Cardiac septum (tissue), 1 donor: Measurements from ENCODE around the gene ZNF414. TPM values are rescaled to one million over a fixed set of nuclear protein-coding genes. Genes with fewer than 3 reads are reported as not detected.
"Not testable (repeated sequence)": the region's sequence is repeated elsewhere in the genome, so short reads cannot be mapped to it uniquely, and the experiment has no call there.

Experiments
- DNase-seq: peaks from one replicate; pipeline ENCODE4 v3.0.0-alpha.2; 2020; ENCODE audit warnings: low spot score
- intact Hi-C: fragments of 100-400 bp; cut with DNase I; formaldehyde crosslinking; loops from one replicate; pipeline ENCODE4 v1.14.0; 2022
- long read RNA-seq: library from polyadenylated mRNA; unstranded; transcript quantifications from one replicate; pipeline ENCODE4 v2.0.0, GENCODE V29; 2021
- total RNA-seq: library from RNA; stranded (reverse); fragmentation: NEBNext Ultra II Directional; extraction: Animal tissue kit (Norgen Biotek cat#: 25700); gene quantifications from one replicate; pipeline ENCODE4 v1.2.1, GENCODE V29; 2021
- donor health status: DM: no; HTN: no; CAD: no.

ZNF414 gene
- 20.2 TPM for total RNA-seq
- long read RNA-seq, partial matches to known transcripts: 2 of 9 reads
- long read RNA-seq, other reads (novel, unspliced or antisense): 2 of 9 reads

GRCh38 chr19:8513687-8514504 is at the start of gene ZNF414:
Gene ZNF414, minus strand, starts transcription at chr19:8514167. Its CDS starts 121 bp downstream, at chr19:8514046.
- DNase-seq: peak; percentile 98
- intact Hi-C loops: no loop called here

DNA sequence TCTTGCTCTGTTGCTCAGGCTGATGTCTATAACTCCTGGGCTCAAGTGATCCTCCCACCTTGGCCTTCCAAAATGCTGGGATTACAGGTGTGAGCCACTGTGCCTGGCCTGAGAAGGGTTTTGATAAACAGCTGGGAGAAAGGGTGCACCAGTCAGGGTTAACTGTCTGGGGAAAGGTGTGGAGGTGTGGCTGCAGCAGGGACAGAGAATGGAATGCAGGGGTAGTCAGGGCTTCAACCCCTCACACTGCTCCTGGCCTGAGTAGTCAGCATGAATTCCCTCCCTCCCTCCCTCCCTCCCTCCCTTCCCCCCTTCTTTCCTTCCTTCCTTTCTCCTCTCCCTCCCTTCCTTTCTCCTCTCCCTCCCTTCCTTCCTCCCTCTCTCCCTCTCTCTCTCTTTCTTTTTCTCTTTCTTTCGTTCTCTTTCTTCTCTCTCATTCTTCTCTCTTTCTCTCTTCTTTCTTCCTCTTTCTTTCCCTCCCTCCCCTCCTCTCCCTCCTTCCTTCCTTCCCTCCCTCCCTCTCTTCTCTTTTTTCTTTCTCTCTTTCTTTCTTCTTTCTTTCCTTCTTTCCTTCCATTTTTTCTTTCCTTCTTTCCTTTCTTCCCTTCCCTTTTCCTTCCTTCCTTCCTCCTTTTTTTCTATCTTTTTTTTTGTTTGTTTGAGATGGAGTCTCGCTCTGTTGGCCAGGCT is 47.3 kb upstream of the ZNF414 start:
- intact Hi-C loops: no loop called here

GRCh38 chr19:8558325-8558724 is 44.4 kb upstream of the ZNF414 start:
- DNase-seq: no peak
- intact Hi-C loops: no loop called here

More for the DNA sequence above, 47.3 kb upstream of the ZNF414 start:
- DNase-seq: no peak

- intact Hi-C loops: no loop called here
- no peak for DNase-seq
Measured at GRCh38 chr19:8557642-8558238, 43.8 kb upstream of the ZNF414 start.

DNA sequence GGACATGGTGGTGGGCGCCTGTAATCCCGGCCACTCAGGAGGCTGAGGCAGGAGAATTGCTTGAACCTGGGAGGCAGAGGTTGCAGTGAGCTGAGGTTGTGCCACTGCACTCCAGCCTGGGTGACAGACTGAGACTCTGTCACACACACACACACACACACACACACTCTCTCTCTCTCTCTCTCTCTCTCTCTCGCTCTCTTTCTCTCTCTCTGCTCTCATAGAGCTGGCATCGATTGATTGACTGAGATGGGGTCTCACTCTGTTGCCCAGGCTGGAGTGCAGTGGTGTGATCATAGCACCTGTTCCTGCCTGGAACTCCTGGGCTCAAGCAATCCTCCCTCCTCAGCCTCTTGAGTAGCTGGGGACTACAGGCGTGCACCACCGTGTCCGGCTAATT is 39.8 kb upstream of the ZNF414 start:
- DNase-seq, intact Hi-C loops: not testable (repeated sequence)

- intact Hi-C loops: no loop called here
- no peak for DNase-seq
Measured at GRCh38 chr19:8552810-8553209, 38.8 kb upstream of the ZNF414 start.

DNA sequence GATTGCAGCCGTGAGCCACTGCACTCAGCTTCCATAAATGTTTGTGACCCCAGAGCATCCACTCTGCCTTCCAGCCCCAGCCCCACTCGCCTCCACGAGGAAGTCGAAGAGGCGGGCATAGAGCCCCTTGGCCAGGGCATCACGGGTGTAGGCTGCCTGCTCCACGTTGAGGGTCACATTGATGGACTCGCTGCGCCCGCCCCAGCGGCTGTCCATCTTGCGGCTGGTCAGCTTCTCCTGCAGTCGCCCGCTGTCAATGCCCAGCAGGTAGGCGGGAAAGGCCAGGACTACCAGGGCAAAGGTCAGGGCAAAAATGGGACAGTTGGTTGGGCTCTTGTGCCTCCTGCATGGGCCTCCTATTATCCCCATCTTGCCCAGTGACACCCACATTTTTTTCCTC is 36.1 kb upstream of the ZNF414 start:
- no peak for DNase-seq
- intact Hi-C loops: no loop called here

GRCh38 chr19:8545743-8546142 is 31.8 kb upstream of the ZNF414 start:
- intact Hi-C loops: no loop called here
- DNase-seq: no peak

DNA sequence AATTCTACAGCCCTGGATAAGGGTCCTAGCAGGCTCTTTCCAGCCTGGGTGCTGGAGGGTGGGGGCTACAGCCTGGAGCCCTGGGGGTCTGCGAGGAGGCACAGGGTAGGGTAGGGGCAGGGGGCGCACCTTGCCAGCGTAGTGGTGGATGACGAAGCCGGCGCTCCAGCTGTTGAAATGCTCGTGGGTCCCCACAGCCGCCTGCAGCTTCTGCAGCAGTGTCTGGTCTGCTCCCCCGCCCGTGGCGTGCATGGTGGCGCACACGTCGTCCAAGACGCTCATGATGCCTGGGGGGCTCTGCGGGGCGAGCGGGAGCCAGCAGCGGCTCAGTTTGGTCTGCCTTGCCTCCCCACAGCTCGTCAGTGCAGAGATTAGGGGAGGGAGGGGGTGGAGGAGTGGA is 30.2 kb upstream of the ZNF414 start:
- no peak for DNase-seq
- intact Hi-C loops: no loop called here

DNA sequence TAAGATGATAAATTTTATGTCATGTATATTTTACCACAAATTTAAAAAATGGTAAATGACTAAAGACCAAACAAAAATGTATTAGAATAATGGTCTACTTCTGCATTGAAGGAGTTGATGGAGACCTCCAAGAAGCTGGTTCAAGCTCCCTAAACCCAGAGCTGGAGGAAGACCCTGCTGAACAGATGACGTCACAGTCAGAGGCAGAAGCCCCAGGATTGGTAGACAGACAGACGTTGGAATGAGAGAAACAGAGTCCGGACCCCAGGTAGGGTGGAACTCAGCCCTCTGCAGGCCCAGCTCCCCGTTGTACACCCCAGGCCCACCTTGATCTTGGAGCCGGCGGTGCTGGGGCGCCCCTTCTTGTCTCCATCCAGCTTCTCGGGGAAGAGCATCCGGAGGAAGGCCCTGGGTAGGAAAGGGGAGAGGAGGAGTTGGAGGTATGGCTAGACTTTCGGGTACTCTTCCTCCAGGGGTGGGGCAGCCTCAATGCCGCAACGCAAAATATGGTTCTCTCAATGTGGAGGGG is 25.7 kb upstream of the ZNF414 start:
- no peak for DNase-seq
- intact Hi-C loops: no loop called here

DNA sequence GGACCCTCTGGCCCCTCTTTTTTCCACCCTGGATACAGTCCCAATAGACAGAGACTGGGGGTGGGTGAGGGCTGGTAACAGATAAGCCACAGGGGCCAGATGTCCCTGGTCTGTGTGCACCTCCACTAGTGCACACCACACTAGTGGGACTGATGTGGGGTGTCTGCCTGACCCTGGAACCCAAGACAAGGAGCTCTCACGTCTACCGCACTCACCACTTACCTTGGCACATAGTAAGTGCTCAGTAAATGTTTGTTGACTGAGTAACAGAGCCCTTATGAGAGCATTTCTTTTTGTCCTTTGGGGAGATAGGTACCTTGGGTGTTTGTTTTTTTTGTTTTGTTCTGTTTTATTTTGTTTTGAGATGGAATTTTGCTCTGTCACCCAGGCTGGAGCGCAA is 23.1 kb upstream of the ZNF414 start:
- no peak for DNase-seq

GRCh38 chr19:8536282-8536681 is 22.3 kb upstream of the ZNF414 start:
- no peak for DNase-seq
- intact Hi-C loops: no loop called here

More for the DNA sequence above, 23.1 kb upstream of the ZNF414 start:
- intact Hi-C loops: no loop called here

- intact Hi-C loops: no loop called here
- DNase-seq: no peak
Measured at GRCh38 chr19:8532225-8532624, 18.3 kb upstream of the ZNF414 start.

DNA sequence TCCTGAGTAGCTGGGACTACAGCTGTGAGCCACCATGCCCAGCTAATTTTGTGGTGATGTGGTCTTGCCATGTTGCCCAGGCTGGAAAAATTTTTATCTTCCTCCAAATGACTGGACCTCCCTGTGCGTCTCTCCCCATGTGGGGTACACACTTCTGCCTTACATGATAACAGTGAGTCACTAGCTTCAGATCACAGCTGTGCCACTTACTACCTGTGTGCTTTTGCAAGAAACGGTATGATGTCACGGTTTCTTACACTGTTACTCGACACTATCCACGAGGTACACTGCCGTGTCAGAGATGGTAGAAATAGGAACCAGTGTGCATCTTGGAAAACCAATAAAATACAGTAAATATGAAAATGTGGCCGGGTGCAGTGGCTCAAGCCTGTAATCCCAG is 17.5 kb upstream of the ZNF414 start:
- no peak for DNase-seq
- intact Hi-C loops: no loop called here

DNA sequence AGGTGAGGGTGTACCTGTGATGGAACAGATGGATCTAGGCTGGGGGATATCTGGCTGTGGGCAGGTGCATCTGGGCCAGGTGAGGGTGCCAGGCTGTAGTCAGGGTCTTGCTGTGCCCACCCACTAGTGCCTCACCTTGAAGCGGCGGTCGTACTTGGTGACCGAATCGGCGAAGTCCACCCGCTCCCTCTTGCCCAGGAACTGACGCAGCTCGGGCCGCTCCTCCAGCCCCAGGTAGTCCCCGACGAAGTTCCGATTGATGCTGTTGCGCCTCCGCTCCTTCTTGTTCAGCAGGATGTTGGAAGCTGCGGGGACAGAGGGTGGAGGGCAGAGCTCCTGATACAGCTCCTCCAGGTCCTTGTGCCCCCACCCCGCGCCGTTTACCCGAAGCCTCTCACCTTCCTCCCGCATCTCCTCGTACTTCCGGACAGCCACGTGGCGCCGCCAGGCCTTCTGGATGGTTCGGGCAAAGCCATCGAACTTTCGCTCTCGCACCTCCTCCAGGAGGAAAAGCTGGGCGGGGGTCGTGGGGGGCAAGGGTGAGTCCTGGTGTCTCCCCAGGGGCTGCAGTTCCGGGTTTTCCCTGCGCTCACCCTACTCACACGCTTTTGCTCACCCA is 16.2 kb upstream of the ZNF414 start:
- intact Hi-C loops: no loop called here
- DNase-seq: no peak

GRCh38 chr19:8529369-8530006 is 15.5 kb upstream of the ZNF414 start:
- DNase-seq: no peak
- intact Hi-C loops: no loop called here

GRCh38 chr19:8528500-8528899 is 14.5 kb upstream of the ZNF414 start:
- intact Hi-C loops: no loop called here
- DNase-seq: no peak

GRCh38 chr19:8526345-8527091 is 12.6 kb upstream of the ZNF414 start:
- DNase-seq: peak; percentile 91
- intact Hi-C loops: no loop called here

GRCh38 chr19:8525401-8525684 is 11.4 kb upstream of the ZNF414 start:
- intact Hi-C loops: no loop called here
- no peak for DNase-seq
